ENCODE measurements around the gene UCK2.
A peak's percentile ranks its signal among the peaks of the same experiment; 100 is the strongest.
"Not testable (repeated sequence)": the region's sequence is repeated elsewhere in the genome, so short reads cannot be mapped to it uniquely, and the experiment has no call there.

UCK2 gene

GRCh38 chr1:165827268-165828102 lies at the start of gene UCK2:
TSS of gene UCK2 (plus strand) at chr1:165827614. CDS start at chr1:165827834, 220 bp downstream.
- Histone ChIP-seq H3K4me1 (ENCODE audit: insufficient read depth, low read length, severe bottlenecking) (peaks cover 22% of the 10 kb centered on the region), H3K27ac (ENCODE audit: low read depth, low read length, poor library complexity, severe bottlenecking) (peak within 1 kb of the TSS; percentile 79), H3K4me2 (ENCODE audit: low read length) (peak within 1 kb of the TSS; percentile 81), H3K9ac (ENCODE audit: low read length) (peak within 1 kb of the TSS; percentile 94), H2AFZ (ENCODE audit: low read length) (peak within 1 kb of the TSS; percentile 7; the same call in 1 of the 2 replicates), H4K20me1 (ENCODE audit: insufficient read depth, low read length) (no peaks in the 10 kb centered on the region), H3K36me3 (ENCODE audit: insufficient read depth, low read length) (no peaks in the 10 kb centered on the region), H3K9me3 (ENCODE audit: low read length) (no peaks in the 10 kb centered on the region), H3F3A (ENCODE audit: insufficient read depth, low read length) (no peaks in the 10 kb centered on the region), H3K27me3 (ENCODE audit: insufficient read depth, low read length) (no peaks in the 10 kb centered on the region), H3K79me2 (ENCODE audit: insufficient read depth, low read length) (peaks cover 45% of the 10 kb centered on the region), H3K4me3 (ENCODE audit: low read depth, low read length, poor library complexity, severe bottlenecking) (peak within 1 kb of the TSS; percentile 86), H3K9me2 (ENCODE audit: low read depth, low read length) (no peaks in the 10 kb centered on the region)
- TF ChIP-seq EZH2 (IDR thresholded peaks at IDR 0.05; ENCODE audit: borderline replicate concordance, low read length) (no peak), CTCF (IDR thresholded peaks at IDR 0.05; ENCODE audit: low read length) (no peak)

- H3K27ac ChIP-seq (ENCODE audit: low read depth, low read length, poor library complexity, severe bottlenecking) = not testable (repeated sequence)
Observed at GRCh38 chr1:165778197-165778596, 49.2 kb upstream of the UCK2 start.

GRCh38 chr1:165783519-165783918 lies 43.9 kb upstream of the UCK2 start:
- H3F3A ChIP-seq (ENCODE audit: insufficient read depth, low read length); H3K4me3 ChIP-seq (ENCODE audit: low read depth, low read length, poor library complexity, severe bottlenecking); H3K4me2 ChIP-seq (ENCODE audit: low read length); H3K27ac ChIP-seq (ENCODE audit: low read depth, low read length, poor library complexity, severe bottlenecking); H3K4me1 ChIP-seq (ENCODE audit: insufficient read depth, low read length, severe bottlenecking); H3K9me2 ChIP-seq (ENCODE audit: low read depth, low read length); H3K79me2 ChIP-seq (ENCODE audit: insufficient read depth, low read length); H3K27me3 ChIP-seq (ENCODE audit: insufficient read depth, low read length); H2AFZ ChIP-seq (ENCODE audit: low read length); H3K36me3 ChIP-seq (ENCODE audit: insufficient read depth, low read length); H3K9me3 ChIP-seq (ENCODE audit: low read length); H3K9ac ChIP-seq (ENCODE audit: low read length); H4K20me1 ChIP-seq (ENCODE audit: insufficient read depth, low read length): not testable (repeated sequence)

More at GRCh38 chr1:165778197-165778596, 49.2 kb upstream of the UCK2 start:
- not testable (repeated sequence) for H3K9ac ChIP-seq (ENCODE audit: low read length); H3K79me2 ChIP-seq (ENCODE audit: insufficient read depth, low read length); H3K4me3 ChIP-seq (ENCODE audit: low read depth, low read length, poor library complexity, severe bottlenecking); H4K20me1 ChIP-seq (ENCODE audit: insufficient read depth, low read length); H3K36me3 ChIP-seq (ENCODE audit: insufficient read depth, low read length); H3K4me2 ChIP-seq (ENCODE audit: low read length); H3K4me1 ChIP-seq (ENCODE audit: insufficient read depth, low read length, severe bottlenecking); H3K9me3 ChIP-seq (ENCODE audit: low read length); H3K27me3 ChIP-seq (ENCODE audit: insufficient read depth, low read length); H3K9me2 ChIP-seq (ENCODE audit: low read depth, low read length); H2AFZ ChIP-seq (ENCODE audit: low read length); H3F3A ChIP-seq (ENCODE audit: insufficient read depth, low read length)

- Histone ChIP-seq H3F3A (ENCODE audit: insufficient read depth, low read length) (no peaks in the 10 kb centered on the region), H3K9me3 (ENCODE audit: low read length) (no peaks in the 10 kb centered on the region), H4K20me1 (ENCODE audit: insufficient read depth, low read length) (no peaks in the 10 kb centered on the region), H3K4me3 (ENCODE audit: low read depth, low read length, poor library complexity, severe bottlenecking) (no peak overlapping the region), H2AFZ (ENCODE audit: low read length) (no peak overlapping the region), H3K79me2 (ENCODE audit: insufficient read depth, low read length) (no peaks in the 10 kb centered on the region), H3K4me2 (ENCODE audit: low read length) (no peak overlapping the region), H3K36me3 (ENCODE audit: insufficient read depth, low read length) (no peaks in the 10 kb centered on the region; the same call in 1 of the 2 replicates), H3K27me3 (ENCODE audit: insufficient read depth, low read length) (no peaks in the 10 kb centered on the region), H3K4me1 (ENCODE audit: insufficient read depth, low read length, severe bottlenecking) (no peaks in the 10 kb centered on the region), H3K27ac (ENCODE audit: low read depth, low read length, poor library complexity, severe bottlenecking) (no peak overlapping the region), H3K9me2 (ENCODE audit: low read depth, low read length) (no peaks in the 10 kb centered on the region), H3K9ac (ENCODE audit: low read length) (no peak overlapping the region)
- TF ChIP-seq EZH2 (IDR thresholded peaks at IDR 0.05; ENCODE audit: borderline replicate concordance, low read length) = no peak
- TF ChIP-seq CTCF (IDR thresholded peaks at IDR 0.05; ENCODE audit: low read length) = no peak
Observed at GRCh38 chr1:165787741-165788140, 39.7 kb upstream of the UCK2 start.
